Measurements from ENCODE around the gene GMPPA.

The GMPPA gene

GRCh38 chr2:219486380-219486959 lies 12.2 kb upstream of the GMPPA start:
- no peak for DNase-seq (ENCODE audit: low read depth in 2 of 2)

DNA sequence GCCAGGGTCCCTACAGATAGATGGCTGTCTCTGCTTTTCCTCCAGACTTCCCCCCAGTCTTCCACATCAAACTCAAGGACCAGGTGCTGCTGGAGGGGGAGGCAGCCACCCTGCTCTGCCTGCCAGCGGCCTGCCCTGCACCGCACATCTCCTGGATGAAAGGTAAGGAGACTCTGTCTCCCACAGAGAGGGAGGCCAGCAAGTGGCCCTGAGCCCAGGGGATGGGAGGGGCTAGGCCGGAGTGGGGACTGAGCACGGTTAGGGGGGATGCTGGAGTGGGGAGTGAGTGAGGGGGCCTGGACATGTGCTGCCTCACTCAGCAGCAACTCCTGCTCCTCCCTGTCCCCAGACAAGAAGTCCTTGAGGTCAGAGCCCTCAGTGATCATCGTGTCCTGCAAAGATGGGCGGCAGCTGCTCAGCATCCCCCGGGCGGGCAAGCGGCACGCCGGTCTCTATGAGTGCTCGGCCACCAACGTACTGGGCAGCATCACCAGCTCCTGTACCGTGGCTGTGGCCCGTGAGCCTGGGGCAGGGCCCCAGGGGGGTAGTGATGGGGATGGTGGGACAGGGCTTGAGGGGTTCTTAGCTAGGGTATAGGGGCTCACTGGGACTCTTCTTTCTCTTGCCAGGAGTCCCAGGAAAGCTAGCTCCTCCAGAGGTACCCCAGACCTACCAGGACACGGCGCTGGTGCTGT lies 10.4 kb upstream of the GMPPA start:
- DNase-seq (ENCODE audit: low read depth in 2 of 2) = no peak

- no peak for DNase-seq (ENCODE audit: low read depth in 2 of 2)
Measured at GRCh38 chr2:219488844-219489194, 9.9 kb upstream of the GMPPA start.

DNA sequence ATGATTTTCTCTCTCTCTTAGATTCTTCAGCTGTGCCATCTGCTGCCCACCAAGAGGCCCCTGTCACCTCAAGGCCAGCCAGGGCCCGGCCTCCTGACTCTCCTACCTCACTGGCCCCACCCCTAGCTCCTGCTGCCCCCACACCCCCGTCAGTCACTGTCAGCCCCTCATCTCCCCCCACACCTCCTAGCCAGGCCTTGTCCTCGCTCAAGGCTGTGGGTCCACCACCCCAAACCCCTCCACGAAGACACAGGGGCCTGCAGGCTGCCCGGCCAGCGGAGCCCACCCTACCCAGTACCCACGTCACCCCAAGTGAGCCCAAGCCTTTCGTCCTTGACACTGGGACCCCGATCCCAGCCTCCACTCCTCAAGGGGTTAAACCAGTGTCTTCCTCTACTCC lies 9.4 kb upstream of the GMPPA start:
- no peak for DNase-seq (ENCODE audit: low read depth in 2 of 2)

GRCh38 chr2:219490186-219490585 lies 8.5 kb upstream of the GMPPA start:
- no peak for DNase-seq (ENCODE audit: low read depth in 2 of 2)

- DNase-seq (ENCODE audit: low read depth in 2 of 2) = no peak
Measured at GRCh38 chr2:219490600-219491130, 8.0 kb upstream of the GMPPA start.

DNA sequence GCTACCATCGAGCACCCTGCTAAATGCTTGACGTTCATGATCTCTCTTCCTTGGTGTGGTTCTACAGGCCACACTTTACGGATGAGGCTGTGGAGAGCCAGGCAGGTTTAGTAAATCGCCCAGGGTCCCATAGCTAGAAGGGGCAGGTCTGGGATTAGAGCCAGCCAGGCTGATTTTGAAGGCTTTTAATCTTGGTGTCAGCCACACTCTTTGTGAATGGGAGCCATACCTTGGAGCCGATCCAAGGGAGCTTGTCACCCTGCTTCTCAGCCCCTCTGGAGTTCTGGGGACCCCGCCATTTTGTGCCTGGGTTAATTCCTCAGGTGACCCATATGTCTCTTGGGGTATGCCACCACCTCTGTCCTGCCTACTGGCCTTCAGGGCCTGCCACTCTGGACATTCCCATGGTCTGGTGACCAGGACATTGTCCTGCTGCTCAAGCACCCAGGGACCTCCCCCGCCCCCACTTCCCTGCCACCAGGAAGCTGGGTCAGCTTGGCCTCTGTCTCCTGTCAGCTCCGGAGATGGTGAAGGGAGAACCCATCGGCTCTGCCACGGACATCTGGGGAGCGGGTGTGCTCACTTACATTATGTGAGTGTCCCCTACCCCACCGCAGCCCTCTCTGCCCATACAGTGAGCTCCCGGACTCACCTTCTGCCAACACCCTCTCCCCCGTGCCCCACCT lies 7.3 kb upstream of the GMPPA start:
- no peak for DNase-seq (ENCODE audit: low read depth in 2 of 2)

- DNase-seq (ENCODE audit: low read depth in 2 of 2) = no peak
Measured at GRCh38 chr2:219492575-219492974, 6.1 kb upstream of the GMPPA start.

DNA sequence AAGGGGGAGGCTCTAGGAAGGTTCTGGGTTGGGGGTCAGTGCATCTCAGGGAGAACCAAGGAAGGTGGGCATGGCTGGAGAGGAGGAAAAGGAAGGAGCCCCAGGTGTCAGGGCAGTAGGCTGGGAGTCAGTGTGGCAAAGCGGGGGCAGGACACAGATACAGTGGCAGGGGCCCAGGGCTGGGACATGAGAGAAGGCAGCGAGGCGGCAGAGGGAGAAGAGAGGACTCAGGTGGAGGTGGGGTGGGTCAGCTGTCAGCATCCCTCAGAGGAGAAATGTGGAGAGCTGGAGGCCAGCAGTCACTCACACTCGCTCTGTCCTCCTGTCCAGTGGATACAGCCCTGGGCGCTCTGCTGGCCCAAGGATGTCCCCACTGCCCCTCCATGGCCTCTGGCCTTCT lies 5.6 kb upstream of the GMPPA start:
- DNase-seq (ENCODE audit: low read depth in 2 of 2) = no peak

- DNase-seq (ENCODE audit: low read depth in 2 of 2) = no peak
Measured at GRCh38 chr2:219494952-219495530, 3.6 kb upstream of the GMPPA start.

- DNase-seq (ENCODE audit: low read depth in 2 of 2) = peak in 1 of 2 donors; percentile 20
Measured at GRCh38 chr2:219495531-219496122, 3.1 kb upstream of the GMPPA start.

DNA sequence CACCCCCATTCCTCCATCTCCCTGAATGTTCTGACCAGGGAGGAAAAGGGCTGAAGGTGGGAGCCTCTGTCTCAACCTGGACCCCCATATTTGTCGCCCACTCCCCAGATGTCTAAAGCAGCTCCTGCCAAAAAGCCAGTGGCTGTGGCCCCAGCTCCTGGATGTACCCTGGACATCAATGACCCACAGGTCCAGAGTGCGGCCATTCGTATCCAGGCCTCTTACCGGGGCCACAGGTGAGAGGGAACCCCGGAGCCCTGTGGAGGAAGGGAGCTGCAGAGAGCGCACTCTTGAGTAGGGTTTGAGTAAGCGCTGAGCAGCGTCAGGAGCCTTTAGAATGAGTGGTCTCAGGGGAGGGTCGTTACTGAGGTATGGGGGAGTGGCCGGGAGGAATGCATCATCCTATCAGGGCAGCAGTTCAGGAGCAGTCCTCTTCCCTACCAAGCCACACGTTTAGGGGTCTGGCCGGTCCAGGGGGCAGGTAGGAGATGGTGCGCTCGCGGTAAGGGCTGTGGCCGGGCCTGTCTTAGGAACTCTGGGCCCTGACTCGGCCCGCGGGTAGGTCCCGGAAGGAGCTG lies 2.4 kb upstream of the GMPPA start:
- no peak for DNase-seq (ENCODE audit: low read depth in 2 of 2)

GRCh38 chr2:219496825-219497494 lies 1.7 kb upstream of the GMPPA start:
- no peak for DNase-seq (ENCODE audit: low read depth in 2 of 2)

GRCh38 chr2:219497495-219498279 lies 1.0 kb upstream of the GMPPA start:
- no peak for DNase-seq (ENCODE audit: low read depth in 2 of 2)

DNA sequence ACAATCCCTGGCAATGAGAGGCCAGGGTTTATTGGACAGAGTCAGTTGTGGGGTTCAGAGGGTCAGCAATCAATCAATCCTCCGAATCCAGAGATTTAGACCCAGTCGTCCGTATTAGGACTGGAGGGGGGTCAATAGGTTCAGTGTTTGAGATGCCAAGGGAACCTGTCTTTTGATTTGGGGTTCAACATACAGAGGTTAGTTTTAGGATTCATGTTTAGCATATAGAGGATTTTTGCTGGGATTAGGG lies 292 bp downstream of the GMPPA start:
- DNase-seq (ENCODE audit: low read depth in 2 of 2) = no peak

DNA sequence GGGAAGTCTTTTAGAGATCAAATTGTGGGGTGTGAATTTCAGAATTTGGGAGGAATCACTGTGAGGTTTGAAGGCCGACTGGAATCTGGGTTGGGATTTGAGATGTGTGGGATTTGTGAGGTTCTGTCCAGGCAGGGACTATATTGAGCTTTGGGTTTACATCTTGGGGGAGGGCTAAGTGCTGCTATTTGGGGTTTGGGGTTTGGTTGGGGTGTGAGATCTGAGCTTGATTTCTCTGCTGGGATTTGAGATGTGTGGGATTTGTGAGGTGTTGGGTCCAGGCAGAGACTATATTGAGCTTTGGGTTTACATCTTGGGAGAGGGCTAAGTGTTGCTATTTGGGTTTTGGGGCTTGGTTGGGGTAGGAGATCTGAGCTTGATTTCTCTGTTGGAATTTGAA lies 864 bp downstream of the GMPPA start:
- no peak for DNase-seq (ENCODE audit: low read depth in 2 of 2)

- no peak for DNase-seq (ENCODE audit: low read depth in 2 of 2)
Measured at GRCh38 chr2:219500135-219500534, 1.4 kb downstream of the GMPPA start.

GRCh38 chr2:219501849-219502248 lies 3.2 kb downstream of the GMPPA start:
- no peak for DNase-seq (ENCODE audit: low read depth in 2 of 2)

- no peak for DNase-seq (ENCODE audit: low read depth in 2 of 2)
Measured at GRCh38 chr2:219502618-219503017, 3.9 kb downstream of the GMPPA start.

DNA sequence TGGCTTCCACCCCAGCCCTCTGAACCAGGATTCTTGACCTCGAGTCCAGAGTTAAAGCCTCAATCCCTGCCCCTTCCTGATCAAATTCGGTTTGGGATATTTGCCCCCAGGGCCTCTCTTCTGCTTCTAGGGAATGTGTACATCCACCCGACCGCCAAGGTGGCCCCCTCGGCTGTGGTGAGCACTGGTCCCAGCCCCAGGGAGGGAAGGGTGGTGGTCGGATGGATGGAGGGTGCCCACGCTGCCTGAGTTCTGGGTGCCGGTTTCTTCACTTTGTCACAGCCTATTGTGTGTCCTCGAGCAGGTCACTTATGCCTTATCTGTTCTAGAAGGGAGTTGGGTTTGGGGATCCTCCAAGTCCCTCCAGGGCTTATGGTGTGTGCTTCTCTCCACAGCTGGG lies 6.9 kb downstream of the GMPPA start:
- no peak for DNase-seq (ENCODE audit: low read depth in 2 of 2)

Measured in stimulated activated CD8-positive, alpha-beta memory T cell treated with anti-CD3 and anti-CD28 coated beads, Interleukin-7, amount 100 ng/mL, for 1 hour (primary cell).